H9 (cell line): ENCODE data around the gene PLA2G2C. TPM values are rescaled to one million over a fixed set of nuclear protein-coding genes. Genes with fewer than 3 reads are reported as not detected.

Experiments used
- DNase-seq: peaks from one replicate; pipeline ENCODE4 v3.0.0-alpha.2; 2017
- H2AFZ ChIP-seq: one replicate; pipeline ENCODE4 v1.6.1; 2013; ENCODE audit warnings: mild to moderate bottlenecking, low read length, control low read depth, moderate library complexity
- H2AK5ac ChIP-seq: 2 replicates; pipeline ENCODE4 v1.6.1; 2013; ENCODE audit warnings: low read length, control low read depth, mixed read lengths; ENCODE audit not compliant: insufficient read length
- H2BK120ac ChIP-seq: one replicate; pipeline ENCODE4 v1.6.1; 2013; ENCODE audit warnings: low read depth, mild to moderate bottlenecking, low read length, control low read depth, inconsistent platforms; ENCODE audit not compliant: poor library complexity, severe bottlenecking
- H2BK12ac ChIP-seq: 2 replicates; pipeline ENCODE4 v1.6.1; 2013; ENCODE audit warnings: low read length, control low read depth, mixed read lengths, low read depth; ENCODE audit not compliant: insufficient read length
- H2BK15ac ChIP-seq: 2 replicates; pipeline ENCODE4 v1.6.1; 2013; ENCODE audit warnings: low read depth, low read length, control low read depth
- H2BK20ac ChIP-seq: one replicate; pipeline ENCODE4 v1.6.1; 2013; ENCODE audit warnings: low read depth, mild to moderate bottlenecking, low read length, control low read depth, inconsistent platforms; ENCODE audit not compliant: poor library complexity, severe bottlenecking
- H2BK5ac ChIP-seq: 2 replicates; pipeline ENCODE4 v1.6.1; 2013; ENCODE audit warnings: low read length, control low read depth, mixed read lengths; ENCODE audit not compliant: insufficient read length
- H3K14ac ChIP-seq: 2 replicates; pipeline ENCODE4 v1.6.1; 2013; ENCODE audit warnings: low read length, control low read depth; ENCODE audit not compliant: insufficient read depth
- H3K18ac ChIP-seq: 2 replicates; pipeline ENCODE4 v1.6.1; 2013; ENCODE audit warnings: low read depth, mild to moderate bottlenecking, mixed read lengths, low read length, control low read depth; ENCODE audit not compliant: insufficient read length
- H3K23ac ChIP-seq: 2 replicates; pipeline ENCODE4 v1.6.1; 2013; ENCODE audit warnings: low read length, control low read depth, mixed read lengths, low read depth; ENCODE audit not compliant: insufficient read length
- H3K23me2 ChIP-seq: 2 replicates; pipeline ENCODE4 v1.6.1; 2013; ENCODE audit warnings: low read depth, mild to moderate bottlenecking, mixed read lengths, low read length, control low read depth; ENCODE audit not compliant: insufficient read length, poor library complexity, severe bottlenecking
- H3K27ac ChIP-seq: 2 replicates; pipeline ENCODE4 v1.5.1; 2013; ENCODE audit warnings: low read length, control low read depth, mixed read lengths, low read depth; ENCODE audit not compliant: insufficient read length
- H3K27me3 ChIP-seq: 2 replicates; pipeline ENCODE4 v1.6.1; 2013; ENCODE audit warnings: low read length, control low read depth, inconsistent platforms; ENCODE audit not compliant: insufficient read depth
- H3K4ac ChIP-seq: 2 replicates; pipeline ENCODE4 v1.6.1; 2013; ENCODE audit warnings: low read depth, mild to moderate bottlenecking, control low read depth, inconsistent platforms, low read length, moderate library complexity
- H3K4me1 ChIP-seq: 2 replicates; pipeline ENCODE4 v1.6.1; 2013; ENCODE audit warnings: low read length, control low read depth, inconsistent platforms; ENCODE audit not compliant: insufficient read depth
- H3K4me2 ChIP-seq: 2 replicates; pipeline ENCODE4 v1.6.1; 2013; ENCODE audit warnings: low read length, control low read depth, mixed read lengths; ENCODE audit not compliant: insufficient read length, insufficient read depth
- H3K56ac ChIP-seq: 2 replicates; pipeline ENCODE4 v1.6.1; 2013; ENCODE audit warnings: low read depth, mild to moderate bottlenecking, mixed read lengths, low read length, control low read depth; ENCODE audit not compliant: insufficient read length
- H3K79me1 ChIP-seq: 2 replicates; pipeline ENCODE4 v1.6.1; 2013; ENCODE audit warnings: low read depth, mild to moderate bottlenecking, moderate library complexity, low read length, control low read depth, inconsistent platforms; ENCODE audit not compliant: insufficient read depth, poor library complexity, severe bottlenecking
- H3K79me2 ChIP-seq: 2 replicates; pipeline ENCODE4 v1.6.1; 2013; ENCODE audit warnings: low read length, control low read depth, inconsistent platforms; ENCODE audit not compliant: insufficient read depth
- H3K9ac ChIP-seq: 2 replicates; pipeline ENCODE4 v1.6.1; 2013; ENCODE audit warnings: low read length, control low read depth, mixed read lengths; ENCODE audit not compliant: insufficient read length; ENCODE audit errors: extremely low read depth
- H3K9me3 ChIP-seq: one replicate; pipeline ENCODE4 v1.6.1; 2013; ENCODE audit warnings: low read depth, low read length, inconsistent platforms; ENCODE audit not compliant: control insufficient read depth
- H3T11ph ChIP-seq: one replicate; pipeline ENCODE4 v1.6.1; 2013; ENCODE audit warnings: mild to moderate bottlenecking, low read length, control low read depth, inconsistent platforms
- H4K20me1 ChIP-seq: one replicate; pipeline ENCODE4 v1.6.1; 2013; ENCODE audit not compliant: control insufficient read depth, insufficient read length, insufficient read depth
- H4K5ac ChIP-seq: 2 replicates; pipeline ENCODE4 v1.6.1; 2013; ENCODE audit warnings: low read depth, mild to moderate bottlenecking, mixed read lengths, low read length, control low read depth; ENCODE audit not compliant: insufficient read length
- H4K8ac ChIP-seq: replicated peaks from 2 replicates; pipeline ENCODE4 v1.6.1; 2013; ENCODE audit warnings: low read length, control low read depth, mixed read lengths, low read depth; ENCODE audit not compliant: insufficient read length
- H4K91ac ChIP-seq: 2 replicates; pipeline ENCODE4 v1.6.1; 2013; ENCODE audit warnings: low read depth, mild to moderate bottlenecking, moderate library complexity, mixed read lengths, low read length, control low read depth; ENCODE audit not compliant: insufficient read length
- H3K27ac Mint-ChIP-seq, 3 experiments: 2 replicates in 2 of 3; 3 replicates in 1 of 3; pipeline ENCODE4 v1.8.0; 2020 to 2021; ENCODE audit warnings: mixed read lengths in 3 of 3, mild to moderate bottlenecking in 1 of 3, moderate library complexity in 1 of 3
- H3K27me3 Mint-ChIP-seq: 2 replicates; pipeline ENCODE4 v1.8.0; 2021; ENCODE audit warnings: low read depth, mild to moderate bottlenecking, moderate library complexity, mixed read lengths
- H3K36me3 Mint-ChIP-seq, 3 experiments: 2 replicates in 2 of 3; 3 replicates in 1 of 3; pipeline ENCODE4 v1.8.0; 2020 to 2021; ENCODE audit warnings: low read depth in 3 of 3, mixed read lengths in 3 of 3; ENCODE audit not compliant: insufficient read depth in 1 of 3
- H3K4me1 Mint-ChIP-seq, 2 experiments: 2 replicates each; pipeline ENCODE4 v1.8.0; 2020; ENCODE audit warnings: mixed read lengths in 2 of 2
- H3K4me3 Mint-ChIP-seq, 2 experiments: 2 replicates in 1 of 2; 3 replicates in 1 of 2; pipeline ENCODE4 v1.8.0; 2020 to 2021; ENCODE audit warnings: mild to moderate bottlenecking in 2 of 2, mixed read lengths in 2 of 2, moderate library complexity in 1 of 2
- H3K9me3 Mint-ChIP-seq, 2 experiments: 2 replicates in 1 of 2; 3 replicates in 1 of 2; pipeline ENCODE4 v1.8.0; 2020; ENCODE audit warnings: mild to moderate bottlenecking in 2 of 2, mixed read lengths in 2 of 2, moderate library complexity in 1 of 2
- CTCF ChIP-seq: fragments of 200-600 bp; sonication (generic); conservative IDR thresholded peaks from 3 replicates; pipeline ENCODE4 v1.8.0; 2021; ENCODE audit warnings: antibody characterized with exemption, mild to moderate bottlenecking
- WGBS: extraction: QIAGEN DNeasy Blood & Tissue Kit; methylation state at CpG from one replicate; pipeline ENCODE4 v1.1.7; 2013; ENCODE audit warnings: missing lambda C conversion rate, low lambda C conversion rate, mixed read lengths; ENCODE audit not compliant: insufficient read length; ENCODE audit errors: extremely low coverage; 5-methylcytosine and 5-hydroxymethylcytosine counted together
- total RNA-seq: library from RNA; stranded (reverse); gene quantifications from 2 replicates; pipeline ENCODE4 v1.2.1, GENCODE V29; 2021

The PLA2G2C gene
- total RNA-seq, 1 experiment from 2014 or later: not detected

GRCh38 chr1:20199403-20199802 is 13.1 kb upstream of the PLA2G2C start:
- no peaks in the 10 kb centered on the region for H3K27me3 ChIP-seq
- no peak overlapping the region for H2BK120ac ChIP-seq
- Mint-ChIP-seq H3K27ac (no peak overlapping the region), H3K9me3 (no peaks in the 10 kb centered on the region), H3K4me1 (peaks cover 13 to 15% of the 10 kb centered on the region in 2 experiments), H3K36me3 (no peaks in the 10 kb centered on the region), H3K27me3 (peaks cover 16% of the 10 kb centered on the region), H3K4me3 (no peak overlapping the region)
- H3T11ph ChIP-seq: no peak overlapping the region
- H3K4me1 ChIP-seq: no peaks in the 10 kb centered on the region
- no peak overlapping the region for H2BK15ac ChIP-seq
- H3K56ac ChIP-seq: no peak overlapping the region
- no peaks in the 10 kb centered on the region for H4K20me1 ChIP-seq
- H2AFZ ChIP-seq: no peak overlapping the region
- no peak overlapping the region for H2BK12ac ChIP-seq
- no peak overlapping the region for H3K4ac ChIP-seq
- no CpG with 5 or more reads among the region's 3 CpGs for WGBS
- no peak overlapping the region for H3K4me2 ChIP-seq
- TF ChIP-seq CTCF: no peak
- no peak overlapping the region for H2BK5ac ChIP-seq
- no peak overlapping the region for H3K18ac ChIP-seq
- no peaks in the 10 kb centered on the region for H3K79me1 ChIP-seq
- no peak overlapping the region for H4K8ac ChIP-seq
- no peak overlapping the region for H3K23ac ChIP-seq
- no peak overlapping the region for H2BK20ac ChIP-seq
- H4K91ac ChIP-seq: no peak overlapping the region
- H3K79me2 ChIP-seq: no peaks in the 10 kb centered on the region
- DNase-seq: no peak
- no peaks in the 10 kb centered on the region for H3K23me2 ChIP-seq
- H2AK5ac ChIP-seq: no peak overlapping the region
- no peak overlapping the region for H3K27ac ChIP-seq
- no peaks in the 10 kb centered on the region for H3K9me3 ChIP-seq
- no peak overlapping the region for H4K5ac ChIP-seq
- no peak overlapping the region for H3K9ac ChIP-seq
- H3K14ac ChIP-seq: no peak overlapping the region
